ENCODE results near the gene AP2B1.

The AP2B1 gene

DNA sequence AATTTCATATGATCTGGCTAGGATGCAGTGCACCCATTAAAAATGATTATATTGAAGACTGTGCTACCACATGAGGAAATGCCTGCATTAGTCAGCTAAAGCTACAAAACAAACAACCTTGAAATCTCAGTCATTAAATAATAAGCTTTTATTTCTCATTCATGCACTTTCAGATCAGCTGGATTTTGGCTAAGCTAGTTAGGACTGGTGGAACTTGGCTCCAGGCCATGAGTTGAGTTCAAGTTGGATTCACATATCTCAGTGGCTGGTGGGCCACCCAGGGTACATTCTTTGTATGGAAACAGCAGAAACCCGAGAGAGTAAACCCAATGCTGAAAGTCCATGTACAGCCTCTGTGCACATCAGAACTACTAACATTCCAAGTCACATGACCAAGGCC, 43.3 kb upstream of the AP2B1 start:
- no peak overlapping the region for H3K4me3 ChIP-seq (ENCODE audit: low read depth, low read length)
- TF ChIP-seq, protein P1, sequence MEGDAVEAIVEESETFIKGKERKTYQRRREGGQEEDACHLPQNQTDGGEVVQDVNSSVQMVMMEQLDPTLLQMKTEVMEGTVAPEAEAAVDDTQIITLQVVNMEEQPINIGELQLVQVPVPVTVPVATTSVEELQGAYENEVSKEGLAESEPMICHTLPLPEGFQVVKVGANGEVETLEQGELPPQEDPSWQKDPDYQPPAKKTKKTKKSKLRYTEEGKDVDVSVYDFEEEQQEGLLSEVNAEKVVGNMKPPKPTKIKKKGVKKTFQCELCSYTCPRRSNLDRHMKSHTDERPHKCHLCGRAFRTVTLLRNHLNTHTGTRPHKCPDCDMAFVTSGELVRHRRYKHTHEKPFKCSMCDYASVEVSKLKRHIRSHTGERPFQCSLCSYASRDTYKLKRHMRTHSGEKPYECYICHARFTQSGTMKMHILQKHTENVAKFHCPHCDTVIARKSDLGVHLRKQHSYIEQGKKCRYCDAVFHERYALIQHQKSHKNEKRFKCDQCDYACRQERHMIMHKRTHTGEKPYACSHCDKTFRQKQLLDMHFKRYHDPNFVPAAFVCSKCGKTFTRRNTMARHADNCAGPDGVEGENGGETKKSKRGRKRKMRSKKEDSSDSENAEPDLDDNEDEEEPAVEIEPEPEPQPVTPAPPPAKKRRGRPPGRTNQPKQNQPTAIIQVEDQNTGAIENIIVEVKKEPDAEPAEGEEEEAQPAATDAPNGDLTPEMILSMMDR (IDR thresholded peaks at IDR 0.05; ENCODE audit: low read depth, low read length) = no peak

DNA sequence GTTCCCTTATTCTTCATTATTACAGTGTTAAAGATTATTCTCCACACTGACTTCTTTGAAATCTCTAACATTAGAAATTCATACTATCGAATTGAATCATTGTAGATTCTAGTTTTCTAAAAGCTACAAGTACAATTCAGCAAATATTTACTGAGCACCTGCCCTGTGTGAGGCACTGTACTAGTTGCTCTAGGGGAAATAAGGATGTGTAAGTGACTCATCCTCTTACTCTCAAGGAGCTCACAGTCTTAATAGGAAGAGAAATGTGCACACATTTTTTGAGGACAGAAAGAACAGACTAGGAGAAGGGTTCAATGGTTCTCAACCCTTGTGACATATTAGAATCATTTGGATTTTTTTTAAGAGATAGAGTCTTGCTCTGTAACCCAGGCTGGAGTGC, 42.0 kb upstream of the AP2B1 start:
- TF ChIP-seq, protein P1 (IDR thresholded peaks at IDR 0.05; ENCODE audit: low read depth, low read length) = no peak
- no peak overlapping the region for H3K4me3 ChIP-seq (ENCODE audit: low read depth, low read length)

DNA sequence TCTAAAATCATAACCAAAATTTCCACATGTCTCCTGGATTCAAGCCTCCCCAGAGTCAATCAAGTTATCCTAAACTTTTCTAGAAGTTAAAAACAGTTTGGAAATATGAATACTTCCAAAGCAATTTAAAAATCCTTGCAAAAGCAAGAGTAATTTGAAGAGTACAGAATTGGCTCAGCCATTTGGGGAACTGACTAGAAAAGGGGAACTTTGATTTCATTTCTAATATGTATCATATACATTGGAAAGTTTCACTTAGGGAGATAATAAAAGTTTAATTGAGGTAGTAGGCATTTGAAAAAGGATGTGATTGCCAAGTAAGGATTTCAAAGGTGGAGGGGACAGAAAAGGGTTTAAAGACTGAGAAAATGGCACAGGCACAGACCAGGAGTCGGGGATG, 40.6 kb upstream of the AP2B1 start:
- H3K4me3 ChIP-seq (ENCODE audit: low read depth, low read length) = no peak overlapping the region
- TF ChIP-seq, protein P1 (IDR thresholded peaks at IDR 0.05; ENCODE audit: low read depth, low read length) = no peak

DNA sequence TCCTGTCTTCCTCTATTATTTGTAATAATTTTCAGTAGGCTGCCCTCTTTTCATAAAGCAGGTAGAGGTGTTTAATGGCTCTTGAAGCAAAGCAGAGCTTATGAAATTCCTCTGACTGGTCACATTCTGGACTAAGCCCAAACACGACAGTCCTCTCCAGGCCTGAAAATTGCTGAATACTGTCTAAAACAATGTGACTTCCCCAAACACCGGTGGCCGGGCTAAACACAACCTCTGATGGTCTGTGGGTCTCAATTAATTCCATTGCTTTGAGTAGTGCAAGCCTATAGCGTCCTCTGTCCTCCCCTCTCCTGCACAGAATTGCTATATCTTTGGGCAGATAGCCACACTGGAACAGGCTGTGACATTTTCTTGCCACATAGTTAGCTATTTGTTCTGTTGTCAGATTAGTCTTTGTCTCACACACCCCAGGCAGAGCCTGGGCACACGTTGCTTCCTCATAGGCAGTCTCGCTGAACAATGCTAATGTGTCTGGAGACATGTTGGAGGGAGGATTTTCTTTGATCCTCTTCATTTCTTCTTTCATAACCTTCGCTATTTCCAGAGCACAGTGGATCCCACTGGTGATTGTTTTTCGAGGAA, 38.8 kb upstream of the AP2B1 start:
- H3K4me3 ChIP-seq (ENCODE audit: low read depth, low read length) = no peak overlapping the region
- TF ChIP-seq, protein P1 (IDR thresholded peaks at IDR 0.05; ENCODE audit: low read depth, low read length) = no peak

DNA sequence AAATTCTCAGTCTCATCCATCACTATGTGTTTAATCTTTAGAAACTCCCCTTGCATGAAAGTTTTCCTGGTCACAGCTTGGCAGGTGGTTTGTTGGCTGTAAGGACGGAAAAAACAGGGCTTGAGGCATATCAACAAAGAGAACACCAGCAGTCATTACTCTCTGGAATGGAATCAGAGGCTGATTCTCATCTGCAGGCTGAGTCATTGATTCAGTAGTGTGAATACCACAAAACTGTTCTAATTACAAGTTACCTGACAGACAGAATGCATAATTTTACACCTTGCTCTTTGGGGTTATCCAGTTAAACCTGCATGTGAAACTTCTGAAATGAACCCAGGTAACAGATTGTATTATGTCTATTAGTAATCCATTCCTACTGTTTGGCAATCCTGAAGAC, 38.1 kb upstream of the AP2B1 start:
- TF ChIP-seq, protein P1 (IDR thresholded peaks at IDR 0.05; ENCODE audit: low read depth, low read length) = no peak
- no peak overlapping the region for H3K4me3 ChIP-seq (ENCODE audit: low read depth, low read length)

DNA sequence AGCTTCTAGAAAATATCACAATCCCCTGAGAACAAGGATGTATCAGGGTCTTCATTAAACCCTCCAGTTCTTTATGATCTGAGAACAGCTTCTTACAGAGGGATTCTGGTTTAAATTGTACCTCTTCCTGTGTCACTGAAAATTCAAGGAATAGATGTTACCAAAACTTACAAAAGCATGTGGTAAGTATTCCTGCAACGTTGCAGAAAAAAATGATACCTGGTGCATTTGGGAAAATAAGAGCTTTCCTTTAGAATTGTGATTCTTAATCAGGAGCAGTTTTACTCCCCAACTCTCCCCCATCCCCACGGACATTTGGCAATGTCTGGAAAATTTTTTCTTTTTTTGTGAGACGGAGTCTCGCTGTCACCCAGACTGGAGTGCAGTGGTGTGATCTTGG, 33.8 kb upstream of the AP2B1 start:
- TF ChIP-seq, protein P1 (IDR thresholded peaks at IDR 0.05; ENCODE audit: low read depth, low read length) = no peak
- no peak overlapping the region for H3K4me3 ChIP-seq (ENCODE audit: low read depth, low read length)

DNA sequence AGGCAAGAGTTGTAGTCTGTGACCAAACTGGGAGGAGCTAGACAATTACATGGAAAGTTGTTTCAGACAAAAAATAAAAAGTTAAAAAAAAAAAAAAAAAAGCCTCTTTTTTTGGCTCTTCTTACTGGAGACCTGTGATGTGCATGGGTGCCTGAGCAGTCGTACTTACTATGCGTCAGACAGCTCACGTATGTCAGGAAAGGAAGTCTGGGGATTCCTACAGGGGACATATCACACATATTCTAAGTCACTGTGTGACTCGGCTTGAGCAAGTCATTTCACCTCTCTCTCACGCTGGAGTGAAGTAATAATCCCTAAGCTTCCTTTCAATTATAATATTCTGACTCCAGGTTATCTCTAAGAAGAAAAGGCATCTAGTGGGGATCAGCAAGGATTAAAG, 32.5 kb upstream of the AP2B1 start:
- H3K4me3 ChIP-seq (ENCODE audit: low read depth, low read length) = no peak overlapping the region
- TF ChIP-seq, protein P1 (IDR thresholded peaks at IDR 0.05; ENCODE audit: low read depth, low read length) = no peak

Data from WI38 (cell line).